HPDE6-E6E7 (cell line): ENCODE data around the gene ERC2.

ENCODE experiments used
- DNase-seq: peaks from one replicate; pipeline ENCODE4 v3.0.0; 2011; ENCODE audit warnings: missing footprints; ENCODE audit errors: extremely low spot score

ERC2 gene

DNA sequence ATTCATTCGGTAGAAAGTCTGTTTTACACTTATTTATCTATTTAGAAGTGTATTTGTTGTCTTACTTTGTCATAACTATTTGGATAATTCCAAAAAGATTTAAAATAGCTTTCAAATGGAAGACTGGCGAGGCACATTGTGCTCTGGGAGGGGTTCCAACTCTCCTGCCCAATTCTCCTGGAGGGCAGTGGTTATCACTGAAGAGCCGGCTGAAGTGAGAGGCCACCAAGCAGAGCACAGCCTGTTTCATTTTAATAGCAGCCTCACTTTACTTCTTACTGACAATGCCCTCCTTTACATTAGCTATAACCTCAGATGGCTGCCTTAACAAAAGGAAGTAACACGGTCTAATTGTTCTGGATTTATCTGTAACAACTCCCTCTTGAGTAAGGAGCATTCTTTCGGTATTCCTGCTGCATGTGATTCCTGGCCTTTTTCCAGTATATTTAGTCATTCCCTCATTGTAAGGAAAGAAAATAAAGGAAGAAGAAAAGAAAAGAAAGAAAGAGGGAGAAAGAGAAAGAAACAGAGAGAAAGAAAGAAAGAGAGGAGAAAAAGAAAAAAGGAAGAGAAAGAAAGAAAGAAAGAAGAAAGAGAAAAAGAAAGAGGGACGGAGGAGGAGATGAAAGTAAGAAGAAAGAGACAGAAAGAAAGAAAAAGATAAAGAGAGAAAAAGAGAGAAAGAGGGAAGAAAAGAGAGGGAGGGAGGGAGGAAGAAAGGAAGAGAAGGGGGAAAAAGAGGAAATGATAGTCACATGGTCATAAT lies 641.4 kb downstream of the ERC2 start:
- no peak for DNase-seq

DNA sequence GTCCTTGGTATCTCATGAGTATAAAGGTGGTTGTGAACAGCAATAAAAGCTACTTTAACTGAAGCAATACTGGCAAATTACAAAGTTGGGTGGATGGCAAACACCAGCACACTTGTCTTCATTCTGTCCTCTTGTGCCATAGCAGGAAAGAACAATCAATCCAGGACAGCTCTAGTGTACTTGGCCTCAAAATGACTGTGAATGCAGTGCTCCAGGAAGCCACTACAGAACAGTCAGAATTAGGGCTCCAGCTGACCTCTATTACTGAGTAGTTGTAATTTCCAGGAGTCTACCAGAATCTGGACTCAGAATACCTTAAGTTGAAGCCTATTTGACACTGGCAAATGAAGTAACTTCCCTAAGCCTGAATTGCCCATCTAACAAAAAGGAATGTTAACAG lies 642.2 kb downstream of the ERC2 start:
- DNase-seq = no peak

DNA sequence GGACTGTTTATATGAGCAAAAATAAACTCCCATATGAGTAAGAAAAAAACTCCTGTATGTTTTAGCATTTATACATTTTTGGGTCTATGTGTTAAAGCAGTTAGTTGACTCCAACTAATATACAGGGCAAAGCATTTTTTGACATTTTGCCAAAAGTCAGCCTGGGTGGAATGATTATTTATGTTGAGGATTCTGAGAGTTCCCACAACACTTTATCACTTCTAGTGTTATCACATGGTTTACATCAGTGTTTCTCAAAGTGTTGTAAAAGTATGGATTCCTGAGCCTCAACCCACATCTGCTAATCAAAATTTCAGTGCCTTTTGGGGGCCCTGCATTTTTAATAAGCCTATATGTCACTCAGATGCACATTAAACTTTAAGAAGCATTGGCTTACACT lies 643.9 kb downstream of the ERC2 start:
- no peak for DNase-seq

DNA sequence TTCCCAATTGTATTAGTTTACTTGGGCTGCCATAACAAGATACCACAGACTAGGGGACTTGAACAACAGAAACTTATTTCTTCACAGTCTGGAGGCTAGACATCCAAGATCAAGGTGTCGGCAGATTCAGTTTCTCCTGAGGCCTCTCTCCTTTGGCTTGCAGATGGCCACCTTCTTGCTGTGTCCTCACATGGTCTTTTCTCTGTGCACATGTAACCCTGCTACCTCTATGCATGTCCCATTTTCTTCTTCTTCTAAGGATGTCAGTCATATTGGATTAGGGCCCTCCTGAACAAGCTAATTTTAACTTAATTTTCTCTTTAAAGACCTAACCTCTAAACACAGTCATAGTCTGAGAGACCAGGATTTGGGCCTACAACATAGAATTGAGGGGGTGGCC lies 644.4 kb downstream of the ERC2 start:
- no peak for DNase-seq

DNA sequence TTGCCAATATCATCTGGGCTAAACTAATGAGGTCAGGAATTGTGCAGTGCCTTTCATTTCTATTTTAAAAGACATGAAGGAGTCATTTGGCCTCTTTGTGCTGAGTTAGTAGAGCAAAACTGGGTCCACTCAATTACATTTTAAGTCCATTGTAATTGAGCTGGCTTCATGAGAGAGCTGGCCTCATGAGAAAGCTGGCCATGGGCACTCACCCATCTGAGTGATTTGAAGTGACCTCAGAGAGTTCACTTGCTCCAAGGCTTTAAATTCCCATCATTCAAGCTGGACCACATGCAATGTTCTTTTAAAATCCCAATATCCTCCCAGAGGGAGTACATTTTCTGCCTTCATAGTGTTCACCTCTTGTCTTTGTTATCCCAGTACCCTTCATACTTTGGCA lies 645.3 kb downstream of the ERC2 start:
- no peak for DNase-seq

DNA sequence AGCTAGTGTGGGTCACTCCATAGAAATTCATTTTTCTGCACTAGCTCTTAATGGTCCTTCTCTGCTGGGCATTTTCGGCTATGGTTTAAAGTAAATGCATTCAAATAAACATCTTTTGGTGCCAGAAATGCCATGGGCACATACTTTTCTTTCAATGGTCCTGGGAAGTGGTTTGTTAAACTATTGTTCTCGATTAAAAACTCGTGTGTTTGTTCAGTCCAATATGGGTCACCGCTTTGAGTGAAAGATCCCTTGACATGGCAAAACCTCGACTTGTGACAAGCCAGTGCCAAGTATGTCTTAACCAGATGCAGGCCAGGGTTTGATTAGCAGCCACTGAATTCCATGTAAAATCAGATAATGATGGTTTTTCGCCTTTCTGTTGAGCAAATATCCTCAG lies 649.3 kb downstream of the ERC2 start:
- DNase-seq = no peak

DNA sequence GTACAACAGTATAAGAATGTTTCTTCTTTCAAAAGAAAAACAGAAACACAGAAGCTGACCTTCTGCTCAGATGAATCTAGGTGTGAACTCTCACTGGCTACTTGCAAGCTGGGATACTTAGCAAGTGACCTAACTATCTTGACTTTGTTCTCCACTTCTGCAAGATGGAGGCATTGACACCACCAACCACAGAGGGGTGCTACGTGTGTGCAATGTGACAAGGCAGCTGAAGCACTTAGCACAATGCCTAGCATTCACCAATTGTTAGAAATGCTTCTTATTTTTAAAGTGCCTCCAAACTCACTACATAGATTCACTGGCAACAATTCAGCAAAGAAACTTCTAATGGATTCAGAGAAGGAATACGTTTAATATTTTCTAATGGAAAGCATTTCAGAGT lies 649.8 kb downstream of the ERC2 start:
- DNase-seq = no peak

DNA sequence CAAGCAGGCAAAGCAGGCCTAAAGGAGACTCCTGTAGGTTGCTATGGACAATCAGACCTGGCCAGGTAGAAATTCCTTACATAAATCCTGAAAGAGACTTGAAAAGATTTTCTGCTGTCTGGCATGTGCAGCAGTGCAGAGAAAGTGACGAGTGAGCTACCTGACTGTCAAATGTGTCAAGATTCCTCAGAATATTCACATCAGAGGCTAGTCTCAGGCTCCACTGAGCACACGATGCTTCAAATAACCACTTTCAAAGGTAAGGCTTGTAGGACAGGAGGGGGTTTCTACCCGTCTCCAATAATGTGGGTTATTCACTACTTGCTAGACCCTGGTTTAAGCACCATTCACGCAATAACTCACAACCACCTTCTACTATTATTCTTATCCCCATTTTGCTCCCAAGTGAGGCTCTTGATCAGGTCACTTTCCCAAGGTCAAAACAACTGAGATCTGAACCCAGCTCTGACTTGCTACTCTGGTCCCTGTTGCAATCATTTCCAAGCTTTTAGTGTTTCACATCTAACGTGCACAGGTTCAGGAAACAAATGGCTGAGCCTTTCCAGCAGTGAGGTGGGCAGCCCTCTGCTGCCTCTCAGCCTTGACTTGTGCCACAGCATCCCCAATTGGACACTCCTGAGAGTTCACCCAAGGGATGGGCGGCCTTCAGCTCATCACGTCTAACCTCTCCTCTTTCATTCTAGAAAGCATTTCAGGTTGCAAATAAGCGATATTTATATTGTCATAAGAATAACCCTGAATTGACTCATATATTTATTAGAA lies 651.3 kb downstream of the ERC2 start:
- DNase-seq = no peak

DNA sequence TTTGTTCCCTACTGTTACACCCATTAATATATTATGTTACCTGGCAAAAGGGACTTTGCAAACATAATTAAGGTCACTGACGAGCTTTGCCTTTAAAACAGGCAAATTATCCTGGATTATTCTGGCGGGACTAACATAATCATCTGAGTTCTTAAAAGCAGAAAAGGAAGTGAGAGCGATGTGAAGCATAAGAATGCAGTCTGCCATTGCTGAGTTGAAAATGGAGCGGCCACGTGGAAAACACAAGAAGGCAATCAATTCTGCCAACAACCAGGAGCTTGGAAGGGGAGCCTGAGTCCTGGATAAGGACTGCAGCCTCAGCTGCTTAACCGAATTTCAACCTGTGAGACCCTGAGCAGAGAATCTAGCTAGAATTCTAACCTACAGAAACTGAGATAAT lies 653.0 kb downstream of the ERC2 start:
- no peak for DNase-seq

DNA sequence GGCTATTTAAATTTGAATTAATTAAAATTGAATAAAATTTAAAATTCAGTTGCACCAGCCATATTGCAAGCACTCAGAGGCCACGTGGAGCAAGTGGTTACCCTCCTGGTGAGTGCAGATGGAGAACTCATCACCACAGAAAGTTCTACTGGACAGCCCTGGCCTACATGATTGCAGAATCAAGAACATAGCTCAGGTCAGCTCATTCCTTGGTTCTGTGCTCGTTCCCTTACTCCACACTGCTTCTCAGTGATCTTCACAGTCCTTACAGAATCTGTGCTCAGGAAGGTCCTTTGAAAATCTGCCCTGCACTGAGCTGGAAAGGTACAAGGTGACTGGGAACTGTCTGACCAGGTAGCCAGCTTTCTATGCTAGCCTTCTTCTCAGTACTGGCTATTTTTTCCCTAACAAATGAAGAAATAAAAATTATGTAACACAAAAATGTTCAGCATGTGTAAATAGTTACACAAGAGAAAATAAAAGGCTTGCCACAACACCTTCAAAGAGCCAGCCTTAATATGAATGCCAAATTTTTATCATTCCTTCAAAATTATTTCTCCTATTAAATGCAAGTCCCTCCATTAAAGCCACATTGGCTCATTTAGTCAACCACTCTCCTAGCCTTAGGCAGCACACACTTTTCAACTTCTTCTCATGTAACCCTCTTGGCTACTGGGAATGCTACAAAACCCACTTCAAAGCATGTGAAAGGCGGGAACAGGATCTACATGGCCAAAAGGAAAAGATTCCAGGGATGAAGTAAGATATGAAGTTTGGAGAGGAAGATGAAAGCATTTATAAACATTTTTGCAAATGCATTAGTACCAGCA lies 654.8 kb downstream of the ERC2 start:
- no peak for DNase-seq

DNA sequence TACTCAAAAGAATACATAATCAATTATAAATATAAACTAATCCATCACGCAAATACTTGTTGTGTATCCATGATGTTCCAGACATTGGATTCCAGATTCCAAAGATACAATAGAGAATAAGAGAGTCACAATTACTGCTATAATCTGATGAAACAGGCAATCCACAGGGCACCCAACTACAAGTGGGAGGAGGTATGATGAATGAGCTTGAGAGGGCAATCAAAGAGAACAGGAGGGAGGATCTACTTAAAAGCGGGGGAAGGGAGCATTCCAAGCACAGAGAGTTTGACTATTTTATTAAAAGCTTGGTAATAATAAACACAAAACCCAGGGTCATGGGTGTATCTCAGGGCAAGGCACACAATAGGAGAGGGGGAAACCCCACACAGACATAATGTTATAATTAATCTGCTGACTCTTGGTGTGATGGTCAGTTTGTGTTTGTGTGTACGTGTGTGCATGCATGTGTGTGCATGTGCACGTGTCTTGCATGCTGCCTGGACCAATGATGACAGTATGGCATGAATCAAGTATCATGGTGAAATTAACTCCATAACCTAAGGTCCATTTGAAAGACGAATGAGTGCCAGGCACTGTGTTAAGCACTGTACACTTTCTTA lies 655.8 kb downstream of the ERC2 start:
- DNase-seq = no peak

DNA sequence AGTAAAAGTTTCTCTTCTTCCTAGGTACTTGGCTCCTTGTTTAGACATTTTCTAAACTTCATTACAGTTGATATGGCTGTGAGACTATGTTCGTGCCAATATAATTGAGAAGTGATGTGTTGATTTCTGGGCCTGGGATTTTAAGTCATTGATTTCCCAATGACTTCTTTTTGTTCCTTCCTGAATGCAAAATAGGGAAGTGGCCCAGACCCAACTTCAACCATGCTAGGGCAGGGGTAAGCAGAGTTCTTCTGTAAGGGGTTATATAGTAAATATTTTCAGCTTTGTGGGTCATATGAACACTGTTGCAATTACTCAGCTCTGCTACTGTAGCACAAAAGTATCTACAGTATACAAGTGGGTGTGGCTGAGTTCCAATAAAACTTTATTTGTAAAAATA lies 661.1 kb downstream of the ERC2 start:
- no peak for DNase-seq

DNA sequence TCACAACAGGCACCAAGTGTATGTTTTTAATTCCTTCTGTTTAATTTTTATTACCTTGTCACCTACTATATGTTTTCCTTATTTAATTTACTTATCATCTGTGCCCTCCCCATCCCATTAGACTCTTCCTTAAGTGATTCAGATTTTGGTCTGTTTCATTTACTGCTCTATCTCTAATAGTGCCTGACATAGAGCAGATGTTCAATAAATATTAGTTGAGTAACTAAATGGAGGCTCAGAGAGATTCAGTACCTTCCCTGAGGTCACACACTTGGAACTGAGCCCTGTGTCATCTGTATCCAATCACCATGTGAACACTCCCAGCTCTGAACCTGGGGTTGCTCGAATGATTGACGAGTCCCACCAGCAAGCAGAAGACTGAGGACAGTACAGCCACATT lies 663.1 kb downstream of the ERC2 start:
- no peak for DNase-seq

DNA sequence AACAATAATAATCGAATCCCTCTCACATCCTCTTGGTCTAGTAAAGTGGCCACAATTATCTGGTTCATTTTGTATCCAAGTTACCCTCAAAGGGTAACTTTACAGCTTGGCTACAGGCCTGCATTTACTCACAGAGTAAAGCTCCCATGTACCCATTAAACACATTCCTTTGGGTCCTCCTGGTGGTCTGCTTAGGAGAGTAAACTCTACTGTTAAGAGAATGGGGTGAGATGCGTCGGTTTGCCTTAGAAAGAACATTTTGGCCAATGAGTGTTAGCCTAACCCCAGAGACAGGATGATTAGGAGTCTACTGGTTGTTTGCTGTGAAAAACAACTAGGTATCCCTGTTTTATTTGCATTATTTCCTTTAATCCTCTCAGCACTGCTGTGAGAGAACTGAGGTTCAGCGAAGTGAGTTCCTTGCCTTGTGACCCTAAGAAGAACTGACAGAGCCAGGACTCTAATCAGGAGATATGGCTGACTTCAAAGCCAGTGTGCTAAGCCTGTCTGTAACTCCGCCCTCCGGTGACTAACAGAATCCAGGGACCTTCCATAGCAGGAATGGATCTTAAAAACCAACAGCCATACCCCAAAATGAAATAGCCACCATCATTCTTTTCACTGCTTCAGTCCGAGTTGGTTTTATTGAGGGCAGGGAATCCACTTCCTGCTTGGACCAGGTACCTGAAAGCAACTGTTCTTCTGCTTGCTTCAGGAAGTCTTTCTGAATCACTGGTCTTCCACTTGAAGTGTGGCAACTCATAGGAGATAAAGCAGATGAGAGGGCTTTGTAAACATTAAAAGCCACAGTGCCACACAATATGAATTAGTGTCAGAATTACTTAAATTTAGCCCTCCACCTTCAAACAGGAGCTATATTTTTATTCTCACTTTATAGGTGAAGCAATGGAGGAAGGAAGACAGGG lies 663.8 kb downstream of the ERC2 start:
- no peak for DNase-seq

DNA sequence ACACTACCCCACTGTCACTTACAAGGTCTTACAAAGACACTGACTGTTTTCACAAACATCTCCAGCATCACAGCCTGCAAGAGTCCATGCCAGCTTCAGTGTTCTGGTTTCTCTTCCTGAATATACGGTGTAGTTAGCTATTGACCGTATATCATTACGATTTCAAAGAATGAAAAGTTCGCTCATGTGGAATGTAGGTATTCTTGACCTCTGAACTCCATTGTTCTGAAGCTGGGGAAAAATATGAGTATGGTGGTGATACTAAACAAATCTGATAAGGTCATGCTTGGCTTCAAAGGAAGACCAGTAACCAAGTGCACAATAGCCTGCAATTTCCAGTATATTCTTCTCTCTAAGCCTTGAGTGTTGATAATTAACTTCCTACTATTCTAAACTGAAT lies 665.5 kb downstream of the ERC2 start:
- no peak for DNase-seq

DNA sequence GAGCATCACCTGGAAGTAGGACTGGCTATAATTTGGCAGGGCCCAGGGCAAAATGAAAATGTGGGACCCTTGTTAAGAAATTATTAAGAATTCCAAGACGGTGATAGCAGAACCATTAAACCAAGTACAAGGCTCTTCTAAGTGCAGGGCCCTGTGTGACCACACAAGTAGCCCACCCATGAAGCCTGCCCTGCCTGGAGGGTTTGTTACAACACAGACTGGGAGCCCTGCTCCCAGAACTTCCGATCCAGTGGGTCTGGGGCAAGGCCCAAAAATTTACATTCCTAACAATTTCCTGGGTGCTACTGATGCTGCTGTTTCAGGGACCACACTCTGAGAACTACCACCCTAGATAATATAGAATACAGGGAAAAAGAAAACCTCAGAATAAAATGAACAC lies 666.6 kb downstream of the ERC2 start:
- no peak for DNase-seq

DNA sequence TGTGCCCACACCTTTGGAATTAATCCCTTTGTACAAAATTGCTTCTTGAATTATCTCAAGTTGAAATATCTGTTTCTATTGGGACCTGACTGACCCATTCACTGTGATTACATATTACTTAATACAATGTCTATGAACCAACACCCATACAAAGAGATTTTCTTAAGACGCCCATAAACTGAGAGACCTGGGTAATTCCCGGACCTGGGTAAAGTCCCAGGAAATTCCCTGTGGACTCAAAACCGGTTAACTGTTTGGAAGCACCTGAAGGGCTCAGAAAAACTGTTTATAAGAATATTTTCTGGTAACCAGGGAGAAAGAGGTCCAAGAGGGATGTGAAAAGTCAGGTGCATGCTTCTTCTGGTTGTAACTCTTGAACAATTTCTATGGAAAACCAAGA lies 667.2 kb downstream of the ERC2 start:
- DNase-seq = no peak

DNA sequence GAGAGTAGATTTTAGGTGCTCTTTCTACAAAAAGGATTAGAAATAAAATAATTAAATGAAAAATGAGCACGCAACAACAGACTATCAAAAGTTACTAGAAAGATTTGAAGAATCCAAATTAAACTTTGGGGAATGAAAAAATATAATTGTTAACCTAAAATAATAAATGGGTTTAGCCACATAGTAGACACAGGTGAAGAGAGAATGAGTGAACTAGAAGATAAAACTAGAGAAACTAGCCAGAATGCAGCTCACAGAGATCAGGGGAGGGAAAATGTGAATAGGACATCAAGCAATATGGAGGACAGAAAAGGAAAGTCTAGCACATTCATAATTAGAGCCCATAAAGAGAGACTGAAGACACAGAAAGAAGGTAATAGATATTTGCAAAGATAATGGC lies 670.5 kb downstream of the ERC2 start:
- no peak for DNase-seq

DNA sequence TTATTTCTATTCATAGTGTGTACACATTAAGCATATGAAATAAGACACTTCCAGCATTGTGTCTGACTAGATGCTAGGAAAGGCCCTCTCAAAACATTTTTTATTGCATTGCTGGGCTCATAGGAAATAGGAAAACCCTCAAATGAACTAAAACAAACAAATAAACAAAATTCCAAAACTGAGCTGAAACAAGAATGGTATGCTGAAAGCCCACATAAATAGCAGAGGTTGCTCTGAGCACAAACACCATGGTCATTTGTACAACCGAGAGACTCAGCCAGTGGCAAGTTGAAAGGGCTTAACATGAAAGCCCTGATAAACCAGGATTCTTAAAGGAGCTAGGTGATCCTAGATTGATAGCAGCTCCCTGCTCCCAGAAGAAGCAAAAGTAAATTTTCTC lies 671.2 kb downstream of the ERC2 start:
- DNase-seq = no peak

DNA sequence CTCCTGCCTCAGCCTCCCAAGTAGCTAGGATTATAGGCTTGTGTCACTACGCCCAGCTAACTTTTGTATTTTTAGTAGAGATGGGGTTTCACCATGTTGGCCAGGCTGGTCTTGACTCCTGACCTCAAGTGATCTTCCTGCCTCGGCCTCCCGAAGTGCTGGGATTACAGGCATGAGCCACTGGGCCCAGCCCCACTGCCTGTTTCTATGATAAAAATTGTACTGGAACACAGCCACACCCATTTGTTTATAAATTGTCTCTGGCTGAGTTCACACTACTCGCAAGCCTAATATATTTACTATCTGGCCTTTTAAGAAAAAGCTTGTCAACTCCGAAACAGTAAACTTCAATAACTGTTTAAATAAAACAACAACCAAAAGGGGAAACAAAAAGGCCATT lies 671.7 kb downstream of the ERC2 start:
- DNase-seq = no peak

DNA sequence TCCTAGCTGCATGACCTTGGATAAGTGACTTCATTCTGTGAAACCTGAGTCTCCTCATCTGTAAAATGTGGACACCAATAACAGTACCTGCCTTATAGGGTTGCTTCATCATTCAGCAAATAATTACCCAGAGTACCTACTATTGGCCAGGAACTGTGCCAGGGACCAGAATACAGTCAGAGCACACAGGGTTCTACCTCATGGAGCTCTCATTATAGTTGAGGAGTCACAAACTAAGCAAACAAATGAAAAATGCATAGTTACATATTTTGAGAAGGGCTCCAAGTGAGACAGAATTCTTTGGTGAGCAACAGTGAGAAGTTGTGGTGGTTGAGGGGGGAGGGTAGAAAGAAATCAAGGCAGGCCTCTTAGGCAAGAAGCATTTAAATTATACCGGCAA lies 672.5 kb downstream of the ERC2 start:
- no peak for DNase-seq
